HCT116 (cell line): ENCODE results near the gene PKP2. TPM values are rescaled to one million over a fixed set of nuclear protein-coding genes. Genes with fewer than 3 reads are reported as not detected.

Experiments
- ATAC-seq: fragments of 200-7000 bp; cut with Tn5 transposase; 2 replicates; pipeline ENCODE4 v1.9.1; 2020; ENCODE audit warnings: mild to moderate bottlenecking, moderate library complexity
- BruUV-seq: library from RNA; stranded (reverse); fragments of 400-500 nt; replicated peaks from 2 replicates; lab custom pipeline; 2021; lab: Mats Ljungman, UMichigan
- CTCF ChIA-PET: fragments of 300-600 bp; sonication (Branson Sonifier 250); formaldehyde crosslinking; loops from one replicate; lab custom pipeline; 2021; ENCODE audit warnings: antibody characterized with exemption; lab: Charles Lee
- POLR2A ChIA-PET: fragments of 300-600, 350-600 bp; sonication (Branson Sonifier 250); formaldehyde crosslinking; loops from one replicate; lab custom pipeline; 2021; ENCODE audit warnings: antibody characterized with exemption; lab: Charles Lee
- RAD21 ChIA-PET, 2 experiments: fragments of 300-600 bp; sonication (Branson Sonifier 250); formaldehyde crosslinking; loops; one replicate each; lab custom pipeline; 2023; ENCODE audit warnings: low total read pairs in 2 of 2; ENCODE audit not compliant: uncharacterized antibody in 2 of 2, unreplicated experiment in 2 of 2, low non-redundant PET in 1 of 2; lab: Charles Lee
- DNase-seq: peaks from one replicate; pipeline ENCODE4 v3.0.0-alpha.2; 2010; ENCODE audit warnings: low read depth, low spot score
- H2AFZ ChIP-seq: fragments of 200-600 bp; shearing (Covaris generic), sonication (generic); 2 replicates; pipeline ENCODE4 v1.6.1; 2017; ENCODE audit warnings: low read depth, mixed run types, mixed read lengths, antibody characterized with exemption, low read length; ENCODE audit not compliant: poor library complexity, severe bottlenecking
- H3K27ac ChIP-seq: 2 replicates; pipeline ENCODE4 v1.5.1; 2012; ENCODE audit warnings: low read depth, low read length
- H3K27me3 ChIP-seq: fragments of 200-600 bp; sonication (generic); 2 replicates; pipeline ENCODE4 v1.6.1; 2016; ENCODE audit warnings: mixed run types, low read length, mixed read lengths; ENCODE audit not compliant: insufficient read depth
- H3K36me3 ChIP-seq, 2 experiments: fragments of 200-500 bp in 1 of 2; fragments of 200-600 bp in 1 of 2; sonication (Bioruptor generic) in 1 of 2; sonication (generic) in 1 of 2; 2 replicates each; pipeline versions ENCODE4 v1.5.1 to v1.6.1; 2014 to 2016; ENCODE audit warnings: low read length in 2 of 2, inconsistent platforms in 1 of 2, mixed read lengths in 1 of 2, mixed run types in 1 of 2; ENCODE audit not compliant: insufficient read depth in 2 of 2, control insufficient read depth in 1 of 2
- H3K4me1 ChIP-seq, 2 experiments: fragments of 200-600 bp in 1 of 2; sonication (generic) in 1 of 2; 2 replicates each; pipeline versions ENCODE4 v1.5.1 to v1.6.1; 2012 to 2017; ENCODE audit warnings: low read length in 2 of 2, inconsistent platforms in 1 of 2, mild to moderate bottlenecking in 1 of 2, mixed read lengths in 1 of 2, mixed run types in 1 of 2, moderate library complexity in 1 of 2; ENCODE audit not compliant: insufficient read depth in 2 of 2, control insufficient read depth in 1 of 2
- H3K4me2 ChIP-seq: fragments of 200-600 bp; sonication (generic); 2 replicates; pipeline ENCODE4 v1.6.1; 2017; ENCODE audit warnings: mixed run types, low read length, mixed read lengths
- H3K4me3 ChIP-seq, 2 experiments: fragments of 200-600 bp in 1 of 2; sonication (generic) in 1 of 2; replicated peaks in 1 of 2; 2 replicates each; pipeline ENCODE4 v1.5.1; 2011 to 2016; ENCODE audit warnings: low read length in 2 of 2, control low read depth in 1 of 2, low read depth in 1 of 2, mild to moderate bottlenecking in 1 of 2, mixed read lengths in 1 of 2, mixed run types in 1 of 2
- H3K79me2 ChIP-seq: fragments of 200-600 bp; sonication (generic); 2 replicates; pipeline ENCODE4 v1.6.1; 2017; ENCODE audit warnings: mild to moderate bottlenecking, mixed run types, low read length, moderate library complexity, mixed read lengths; ENCODE audit not compliant: insufficient read depth
- H3K9ac ChIP-seq: fragments of 200-600 bp; sonication (generic); 2 replicates; pipeline ENCODE4 v1.6.1; 2016; ENCODE audit warnings: low read length, mixed read lengths
- H3K9me2 ChIP-seq: fragments of 200-600 bp; sonication (generic), shearing (Covaris generic); 2 replicates; pipeline ENCODE4 v1.6.1; 2017; ENCODE audit warnings: mixed run types, mild to moderate bottlenecking, moderate library complexity; ENCODE audit not compliant: insufficient read depth
- H3K9me3 ChIP-seq, 2 experiments: fragments of 200-500 bp in 1 of 2; fragments of 200-600 bp in 1 of 2; sonication (Bioruptor generic) in 1 of 2; sonication (generic) in 1 of 2; 2 replicates each; pipeline ENCODE4 v1.6.1; 2014 to 2017; ENCODE audit warnings: low read length in 2 of 2, mixed read lengths in 2 of 2, inconsistent platforms in 1 of 2, low read depth in 1 of 2, mild to moderate bottlenecking in 1 of 2, mixed run types in 1 of 2, moderate library complexity in 1 of 2; ENCODE audit not compliant: control insufficient read depth in 1 of 2, insufficient read depth in 1 of 2
- H4K20me1 ChIP-seq: fragments of 200-600 bp; sonication (generic), shearing (Covaris generic); 2 replicates; pipeline ENCODE4 v1.6.1; 2017; ENCODE audit warnings: mixed run types, mild to moderate bottlenecking, moderate library complexity; ENCODE audit not compliant: insufficient read depth
- CBX3 ChIP-seq: IDR thresholded peaks from 2 replicates; pipeline ENCODE4 v1.6.1; 2012; ENCODE audit warnings: low read depth
- CEBPB ChIP-seq: IDR thresholded peaks from 2 replicates; pipeline ENCODE4 v1.6.1; 2012; ENCODE audit warnings: low read depth
- EGR1 ChIP-seq: IDR thresholded peaks from 2 replicates; pipeline ENCODE4 v1.6.1; 2012; ENCODE audit warnings: low read depth
- EZH2 ChIP-seq: fragments of 200-600 bp; sonication (generic); IDR thresholded peaks from 2 replicates; pipeline ENCODE4 v1.6.1; 2017; ENCODE audit warnings: antibody characterized with exemption, mixed run types
- EZH2phosphoT487 ChIP-seq: fragments of 200-600 bp; IDR thresholded peaks from 2 replicates; pipeline ENCODE4 v1.6.1; 2018; ENCODE audit warnings: antibody characterized with exemption, borderline replicate concordance
- JUND ChIP-seq: IDR thresholded peaks from 2 replicates; pipeline ENCODE4 v1.6.1; 2012
- RAD21 ChIP-seq: IDR thresholded peaks from 2 replicates; pipeline ENCODE4 v1.6.1; 2012; ENCODE audit warnings: low read depth, mild to moderate bottlenecking
- REST ChIP-seq: IDR thresholded peaks from 2 replicates; pipeline ENCODE4 v1.6.1; 2012; ENCODE audit warnings: low read depth
- SIN3A ChIP-seq: IDR thresholded peaks from 2 replicates; pipeline ENCODE4 v1.6.1; 2012; ENCODE audit warnings: low read depth
- SP1 ChIP-seq: IDR thresholded peaks from 2 replicates; pipeline ENCODE4 v1.6.1; 2012; ENCODE audit warnings: low read depth
- TCF7L2 ChIP-seq: IDR thresholded peaks from 2 replicates; pipeline ENCODE4 v1.7.0; 2011; ENCODE audit warnings: borderline replicate concordance, inconsistent platforms; ENCODE audit not compliant: insufficient read depth, insufficient read length; ENCODE audit errors: extremely low read depth
- ZNF274 ChIP-seq: fragments of 200-500 bp; sonication (Bioruptor generic); IDR thresholded peaks from 2 replicates; pipeline ENCODE4 v1.6.1; 2014; ENCODE audit warnings: mild to moderate bottlenecking, low read depth, low read length, inconsistent platforms
- intact Hi-C: fragments of 100-400 bp; cut with micrococcal nuclease; formaldehyde crosslinking; loops from 2 replicates; pipeline ENCODE4 v1.10.0; 2022
- total RNA-seq: library from RNA; stranded (reverse); gene quantifications from one replicate; pipeline ENCODE4 v1.2.1, GENCODE V29; 2021; ENCODE audit not compliant: unreplicated experiment

Gene PKP2
- total RNA-seq, 1 experiment from 2014 or later = 21.5 TPM

GRCh38 chr12:32887058-32887457, 9.5 kb downstream of the PKP2 start:
- Histone ChIP-seq H3K79me2 (peaks cover 9% of the 10 kb centered on the region), H3K36me3 (no peaks in the 10 kb centered on the region), H3K9me2 (no peaks in the 10 kb centered on the region)

GRCh38 chr12:32885831-32886230, 10.7 kb downstream of the PKP2 start:
- Histone ChIP-seq H3K36me3 (no peaks in the 10 kb centered on the region), H3K9me2 (no peaks in the 10 kb centered on the region), H3K4me2 (no peak overlapping the region), H2AFZ (no peak overlapping the region), H3K9me3 (no peaks in the 10 kb centered on the region), H3K27me3 (no peaks in the 10 kb centered on the region), H3K4me1 (peaks cover 9 to 21% of the 10 kb centered on the region in 2 experiments; a peak in 3 of 4 replicates), H3K9ac (no peak overlapping the region), H3K27ac (no peak overlapping the region), H4K20me1 (no peaks in the 10 kb centered on the region), H3K79me2 (peaks cover 1% of the 10 kb centered on the region)
- ChIA-PET CTCF (interaction anchor here (1.2 kb wide), 1 partner anchor 10 kb away, joined by 3 read pairs; no protein-coding TSS in a partner anchor), POLR2A (no interaction called here), RAD21 (no interaction called here)
- DNase-seq = no peak
- no peak for ATAC-seq
- TF ChIP-seq RAD21 (no peak), EZH2phosphoT487 (no peak), REST (no peak), SP1 (no peak), TCF7L2 (no peak)
- TF ChIP-seq, all 23 proteins: peak for 0
- BruUV-seq = no TSS peak
- no peak overlapping the region for H3K4me3 ChIP-seq
- intact Hi-C loops = no loop called here

More at GRCh38 chr12:32887058-32887457, 9.5 kb downstream of the PKP2 start:
- no TSS peak for BruUV-seq
- H3K4me2 ChIP-seq = no peak overlapping the region
- CTCF ChIA-PET = no interaction called here
- RAD21 ChIA-PET = no interaction called here
- H3K4me1 ChIP-seq = peaks cover 21 to 33% of the 10 kb centered on the region in 2 experiments
- H3K4me3 ChIP-seq = no peak overlapping the region
- no peaks in the 10 kb centered on the region for H4K20me1 ChIP-seq
- TF ChIP-seq CEBPB (no peak), CBX3 (no peak), JUND (no peak), SIN3A (no peak), ZNF274 (no peak), EZH2 (no peak), EGR1 (no peak)
- ATAC-seq = no peak
- H3K9ac ChIP-seq = no peak overlapping the region
- H2AFZ ChIP-seq = no peak overlapping the region
- no peaks in the 10 kb centered on the region for H3K27me3 ChIP-seq
- POLR2A ChIA-PET = no interaction called here
- H3K9me3 ChIP-seq = no peaks in the 10 kb centered on the region
- intact Hi-C loops = no loop called here
- DNase-seq = no peak
- no peak overlapping the region for H3K27ac ChIP-seq
